Cerebellar nuclear complex (tissue), 1 donor: Measurements from ENCODE around the gene ABCC3.

Source experiments
- DNase-seq, 2 experiments: peaks; one replicate each; lab custom pipeline; 2025; lab: John Stamatoyannopoulos, UW

Gene ABCC3

GRCh38 chr17:50737118-50737698 lies 102.5 kb downstream of the ABCC3 start:
- no peak for DNase-seq

GRCh38 chr17:50739098-50739497 lies 104.4 kb downstream of the ABCC3 start:
- DNase-seq = no peak
